PC-3 (cell line): ENCODE results near the gene CSNK1G1.

Experiments
- EZH2 ChIP-seq: fragments of 300-600 bp; sonication (generic); IDR thresholded peaks from one replicate; pipeline ENCODE4 v1.6.1; 2017; ENCODE audit warnings: antibody characterized with exemption, mild to moderate bottlenecking, low read length; ENCODE audit not compliant: unreplicated experiment
- EZH2phosphoT487 ChIP-seq: fragments of 300-600 bp; sonication (generic); IDR thresholded peaks from 2 replicates; pipeline ENCODE4 v1.6.1; 2018; ENCODE audit warnings: mild to moderate bottlenecking, antibody characterized with exemption, low read length, borderline replicate concordance
- TF ChIP-seq, protein P1 (sequence below): fragments of 300-600 bp; sonication (generic); conservative IDR thresholded peaks from 2 replicates; pipeline ENCODE4 v1.5.1; 2017; ENCODE audit warnings: antibody characterized with exemption, low read depth, mild to moderate bottlenecking, low read length

GRCh38 chr15:64263567-64263966, 92.4 kb downstream of the CSNK1G1 start:
- TF ChIP-seq, protein P1, sequence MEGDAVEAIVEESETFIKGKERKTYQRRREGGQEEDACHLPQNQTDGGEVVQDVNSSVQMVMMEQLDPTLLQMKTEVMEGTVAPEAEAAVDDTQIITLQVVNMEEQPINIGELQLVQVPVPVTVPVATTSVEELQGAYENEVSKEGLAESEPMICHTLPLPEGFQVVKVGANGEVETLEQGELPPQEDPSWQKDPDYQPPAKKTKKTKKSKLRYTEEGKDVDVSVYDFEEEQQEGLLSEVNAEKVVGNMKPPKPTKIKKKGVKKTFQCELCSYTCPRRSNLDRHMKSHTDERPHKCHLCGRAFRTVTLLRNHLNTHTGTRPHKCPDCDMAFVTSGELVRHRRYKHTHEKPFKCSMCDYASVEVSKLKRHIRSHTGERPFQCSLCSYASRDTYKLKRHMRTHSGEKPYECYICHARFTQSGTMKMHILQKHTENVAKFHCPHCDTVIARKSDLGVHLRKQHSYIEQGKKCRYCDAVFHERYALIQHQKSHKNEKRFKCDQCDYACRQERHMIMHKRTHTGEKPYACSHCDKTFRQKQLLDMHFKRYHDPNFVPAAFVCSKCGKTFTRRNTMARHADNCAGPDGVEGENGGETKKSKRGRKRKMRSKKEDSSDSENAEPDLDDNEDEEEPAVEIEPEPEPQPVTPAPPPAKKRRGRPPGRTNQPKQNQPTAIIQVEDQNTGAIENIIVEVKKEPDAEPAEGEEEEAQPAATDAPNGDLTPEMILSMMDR, result no peak
- TF ChIP-seq EZH2phosphoT487, result no peak
- TF ChIP-seq EZH2, result no peak
